Activated naive CD8-positive, alpha-beta T cell treated with anti-CD3 and anti-CD28 coated beads, Interleukin-2, amount 10 ng/mL, durations not matched to agents 7 days and 5 days (primary cell): Measurements from ENCODE around the gene PTPRD. TPM values are rescaled to one million over a fixed set of nuclear protein-coding genes. Genes with fewer than 3 reads are reported as not detected.

Experiments used
- ATAC-seq: fragments of 150-1000 bp; cut with Tn5 transposase; one replicate; pipeline ENCODE4 v1.10.0; 2021; ENCODE audit warnings: low read depth, moderate library complexity
- POLR2A ChIA-PET: fragments of 350-600 bp; sonication (Branson Sonifier 250); formaldehyde crosslinking; loops from one replicate; lab custom pipeline; 2021; ENCODE audit warnings: antibody characterized with exemption; lab: Charles Lee
- DNase-seq: peaks from one replicate; pipeline ENCODE4 v3.0.0; 2021
- H3K27ac Mint-ChIP-seq: one replicate; pipeline ENCODE4 v1.8.0; 2022; ENCODE audit warnings: mild to moderate bottlenecking, mixed read lengths
- H3K27me3 Mint-ChIP-seq: one replicate; pipeline ENCODE4 v1.8.0; 2022; ENCODE audit warnings: mild to moderate bottlenecking, moderate library complexity, mixed read lengths
- H3K36me3 Mint-ChIP-seq: one replicate; pipeline ENCODE4 v1.8.0; 2021; ENCODE audit warnings: mild to moderate bottlenecking, mixed read lengths
- H3K4me1 Mint-ChIP-seq: one replicate; pipeline ENCODE4 v1.8.0; 2021; ENCODE audit warnings: mixed read lengths
- H3K4me3 Mint-ChIP-seq: one replicate; pipeline ENCODE4 v1.8.0; 2022; ENCODE audit warnings: mild to moderate bottlenecking, moderate library complexity, mixed read lengths
- H3K9me3 Mint-ChIP-seq: one replicate; pipeline ENCODE4 v1.8.0; 2021; ENCODE audit warnings: mixed read lengths
- total RNA-seq, 2 experiments: library from RNA; stranded (reverse); gene quantifications; one replicate each; pipeline ENCODE4 v1.2.3, GENCODE V29; 2021

Gene PTPRD
- total RNA-seq, 2 experiments from 2014 or later = not detected

- Mint-ChIP-seq H3K36me3 (no peaks in the 10 kb centered on the region), H3K27me3 (no peaks in the 10 kb centered on the region), H3K4me1 (no peaks in the 10 kb centered on the region), H3K27ac (no peak overlapping the region), H3K4me3 (no peak overlapping the region), H3K9me3 (peaks cover 2% of the 10 kb centered on the region)
- no peak for DNase-seq
- no peak for ATAC-seq
- POLR2A ChIA-PET = no interaction called here
These were observed 893.3 kb downstream of the PTPRD start for GRCh38 chr9:9719373-9720112.

GRCh38 chr9:9718691-9719090 lies 894.1 kb downstream of the PTPRD start:
- Mint-ChIP-seq H3K27ac (no peak overlapping the region), H3K4me3 (no peak overlapping the region), H3K4me1 (no peaks in the 10 kb centered on the region), H3K27me3 (no peaks in the 10 kb centered on the region), H3K9me3 (peaks cover 4% of the 10 kb centered on the region), H3K36me3 (no peaks in the 10 kb centered on the region)
- DNase-seq (no peak), ATAC-seq (no peak)
- POLR2A ChIA-PET = no interaction called here

- Mint-ChIP-seq H3K4me1 (no peaks in the 10 kb centered on the region), H3K4me3 (no peak overlapping the region), H3K27ac (no peak overlapping the region), H3K36me3 (no peaks in the 10 kb centered on the region), H3K27me3 (no peaks in the 10 kb centered on the region), H3K9me3 (no peaks in the 10 kb centered on the region)
- no peak for ATAC-seq
- POLR2A ChIA-PET = no interaction called here
- no peak for DNase-seq
These were observed 933.4 kb downstream of the PTPRD start for GRCh38 chr9:9679433-9679832.

- POLR2A ChIA-PET = no interaction called here
- no peaks in the 10 kb centered on the region for H3K27me3 Mint-ChIP-seq
- H3K4me1 Mint-ChIP-seq = no peaks in the 10 kb centered on the region
- ATAC-seq = no peak
- no peak overlapping the region for H3K4me3 Mint-ChIP-seq
- no peaks in the 10 kb centered on the region for H3K9me3 Mint-ChIP-seq
- H3K27ac Mint-ChIP-seq = no peak overlapping the region
- H3K36me3 Mint-ChIP-seq = no peaks in the 10 kb centered on the region
- DNase-seq = no peak
These were observed 938.3 kb downstream of the PTPRD start for GRCh38 chr9:9674461-9674860.

- DNase-seq (no peak), ATAC-seq (no peak)
- Mint-ChIP-seq H3K4me3 (no peak overlapping the region), H3K9me3 (no peaks in the 10 kb centered on the region), H3K27ac (no peak overlapping the region), H3K36me3 (no peaks in the 10 kb centered on the region), H3K4me1 (no peaks in the 10 kb centered on the region), H3K27me3 (no peaks in the 10 kb centered on the region)
- POLR2A ChIA-PET = no interaction called here
These were observed 942.3 kb downstream of the PTPRD start for GRCh38 chr9:9670454-9670853.

- H3K9me3 Mint-ChIP-seq = no peaks in the 10 kb centered on the region
- H3K36me3 Mint-ChIP-seq = no peaks in the 10 kb centered on the region
- H3K4me3 Mint-ChIP-seq = no peak overlapping the region
- no peaks in the 10 kb centered on the region for H3K4me1 Mint-ChIP-seq
- POLR2A ChIA-PET = no interaction called here
- H3K27ac Mint-ChIP-seq = no peak overlapping the region
- DNase-seq = no peak
- no peak for ATAC-seq
- no peaks in the 10 kb centered on the region for H3K27me3 Mint-ChIP-seq
These were observed 967.8 kb downstream of the PTPRD start for GRCh38 chr9:9645006-9645405.

GRCh38 chr9:9631284-9631683 lies 981.5 kb downstream of the PTPRD start:
- H3K36me3 Mint-ChIP-seq = no peaks in the 10 kb centered on the region
- H3K27me3 Mint-ChIP-seq = no peaks in the 10 kb centered on the region
- ATAC-seq (no peak), DNase-seq (no peak)
- H3K9me3 Mint-ChIP-seq = no peaks in the 10 kb centered on the region
- H3K27ac Mint-ChIP-seq = no peak overlapping the region
- no peaks in the 10 kb centered on the region for H3K4me1 Mint-ChIP-seq
- no peak overlapping the region for H3K4me3 Mint-ChIP-seq
- POLR2A ChIA-PET = no interaction called here

- POLR2A ChIA-PET = no interaction called here
- Mint-ChIP-seq H3K4me1 (no peaks in the 10 kb centered on the region), H3K4me3 (no peak overlapping the region), H3K27ac (no peak overlapping the region), H3K9me3 (no peaks in the 10 kb centered on the region), H3K27me3 (no peaks in the 10 kb centered on the region), H3K36me3 (no peaks in the 10 kb centered on the region)
- DNase-seq (no peak), ATAC-seq (no peak)
These were observed 987.6 kb downstream of the PTPRD start for GRCh38 chr9:9625248-9625647.

GRCh38 chr9:9623506-9623905 lies 989.3 kb downstream of the PTPRD start:
- no peak overlapping the region for H3K27ac Mint-ChIP-seq
- H3K4me3 Mint-ChIP-seq = no peak overlapping the region
- ATAC-seq (no peak), DNase-seq (no peak)
- POLR2A ChIA-PET = no interaction called here
- H3K9me3 Mint-ChIP-seq = no peaks in the 10 kb centered on the region
- H3K4me1 Mint-ChIP-seq = no peaks in the 10 kb centered on the region
- H3K36me3 Mint-ChIP-seq = no peaks in the 10 kb centered on the region
- H3K27me3 Mint-ChIP-seq = no peaks in the 10 kb centered on the region

GRCh38 chr9:9621355-9621940 lies 991.4 kb downstream of the PTPRD start:
- Mint-ChIP-seq H3K4me1 (no peaks in the 10 kb centered on the region), H3K27ac (no peak overlapping the region), H3K27me3 (no peaks in the 10 kb centered on the region), H3K36me3 (no peaks in the 10 kb centered on the region), H3K4me3 (no peak overlapping the region), H3K9me3 (peaks cover 3% of the 10 kb centered on the region)
- DNase-seq = no peak
- POLR2A ChIA-PET = no interaction called here
- ATAC-seq = no peak

- no peak for ATAC-seq
- H3K9me3 Mint-ChIP-seq = peaks cover 3% of the 10 kb centered on the region
- H3K27me3 Mint-ChIP-seq = no peaks in the 10 kb centered on the region
- no peak overlapping the region for H3K4me3 Mint-ChIP-seq
- POLR2A ChIA-PET = no interaction called here
- no peak overlapping the region for H3K27ac Mint-ChIP-seq
- no peaks in the 10 kb centered on the region for H3K36me3 Mint-ChIP-seq
- no peak for DNase-seq
- no peaks in the 10 kb centered on the region for H3K4me1 Mint-ChIP-seq
These were observed 992.1 kb downstream of the PTPRD start for GRCh38 chr9:9620736-9621135.

- Mint-ChIP-seq H3K27ac (no peak overlapping the region), H3K27me3 (no peaks in the 10 kb centered on the region), H3K9me3 (peaks cover 3% of the 10 kb centered on the region), H3K4me1 (no peaks in the 10 kb centered on the region), H3K36me3 (no peaks in the 10 kb centered on the region), H3K4me3 (no peak overlapping the region)
- ATAC-seq = no peak
- POLR2A ChIA-PET = no interaction called here
- DNase-seq = no peak
These were observed 997.7 kb downstream of the PTPRD start for GRCh38 chr9:9615086-9615485.

- no peak overlapping the region for H3K4me3 Mint-ChIP-seq
- no peaks in the 10 kb centered on the region for H3K27me3 Mint-ChIP-seq
- H3K9me3 Mint-ChIP-seq = peaks cover 3% of the 10 kb centered on the region
- no peak for DNase-seq
- ATAC-seq = no peak
- H3K27ac Mint-ChIP-seq = no peak overlapping the region
- no peaks in the 10 kb centered on the region for H3K4me1 Mint-ChIP-seq
- H3K36me3 Mint-ChIP-seq = no peaks in the 10 kb centered on the region
- POLR2A ChIA-PET = no interaction called here
These were observed 998.2 kb downstream of the PTPRD start for GRCh38 chr9:9614607-9615006.

GRCh38 chr9:9612755-9613154 lies 1000.0 kb downstream of the PTPRD start:
- H3K27me3 Mint-ChIP-seq = no peaks in the 10 kb centered on the region
- DNase-seq (no peak), ATAC-seq (no peak)
- no peaks in the 10 kb centered on the region for H3K4me1 Mint-ChIP-seq
- H3K27ac Mint-ChIP-seq = no peak overlapping the region
- POLR2A ChIA-PET = no interaction called here
- peaks cover 3% of the 10 kb centered on the region for H3K9me3 Mint-ChIP-seq
- H3K36me3 Mint-ChIP-seq = no peaks in the 10 kb centered on the region
- H3K4me3 Mint-ChIP-seq = no peak overlapping the region
